ENCODE data around the gene SVOPL.

Gene SVOPL

DNA sequence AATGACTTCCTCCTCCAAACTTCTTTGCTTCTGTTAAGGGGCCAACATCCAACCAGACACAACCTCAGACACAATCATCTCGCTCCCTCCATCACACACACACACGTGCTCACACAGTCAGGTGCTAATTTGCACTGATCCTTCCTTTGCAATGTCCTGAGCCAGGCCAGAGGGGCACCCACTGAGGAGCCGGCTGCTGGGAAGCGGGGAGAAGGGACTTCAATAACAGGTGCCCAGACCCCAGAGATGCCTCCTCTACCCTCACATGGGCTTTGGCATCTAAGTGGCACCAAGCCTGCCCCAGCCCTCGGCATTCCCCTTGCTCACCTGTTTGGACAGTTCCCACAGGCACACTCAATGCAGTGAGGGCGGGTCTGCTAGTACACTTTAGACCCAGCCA is 34.2 kb upstream of the SVOPL start:
- no peak for TF ChIP-seq YY1 (IDR thresholded peaks at IDR 0.05; ENCODE audit: low read depth)

DNA sequence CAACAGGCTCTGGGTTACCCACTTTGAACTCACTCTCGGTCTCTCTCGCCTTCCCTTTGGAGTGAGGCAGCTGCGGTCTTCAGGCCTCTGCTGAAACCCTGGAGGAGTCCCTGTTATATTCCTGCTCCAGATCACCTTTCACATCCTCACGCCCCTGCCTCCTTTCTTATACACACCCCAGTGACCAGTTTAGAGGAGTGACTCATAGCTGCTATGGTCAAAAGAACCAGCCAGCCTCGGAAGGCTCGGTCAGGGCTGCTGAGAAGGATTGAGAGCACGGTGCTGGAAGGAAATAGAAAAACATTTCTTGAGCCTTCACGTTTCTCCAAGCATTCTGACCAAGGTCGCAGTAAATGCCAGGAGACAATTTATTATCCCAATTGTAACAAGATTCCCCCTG is 28.3 kb upstream of the SVOPL start:
- TF ChIP-seq TAF1 (IDR thresholded peaks at IDR 0.05; ENCODE audit: low read depth) (no peak), TEAD4 (IDR thresholded peaks at IDR 0.05) (no peak), NFIC (IDR thresholded peaks at IDR 0.05) (no peak), CEBPB (IDR thresholded peaks at IDR 0.05) (no peak), YY1 (IDR thresholded peaks at IDR 0.05; ENCODE audit: low read depth) (no peak), CREB1 (IDR thresholded peaks at IDR 0.05; ENCODE audit: low read depth) (no peak), ZBTB7A (IDR thresholded peaks at IDR 0.05; ENCODE audit: low read depth) (no peak), EP300 (IDR thresholded peaks at IDR 0.05; ENCODE audit: borderline replicate concordance) (no peak), EGR1 (IDR thresholded peaks at IDR 0.05) (no peak), TCF12 (IDR thresholded peaks at IDR 0.05; ENCODE audit: low read depth) (no peak), RAD21 (IDR thresholded peaks at IDR 0.05; ENCODE audit: low read depth) (no peak), FOXM1 (IDR thresholded peaks at IDR 0.05; ENCODE audit: borderline replicate concordance, low read depth) (no peak)
- TF ChIP-seq, protein P1, sequence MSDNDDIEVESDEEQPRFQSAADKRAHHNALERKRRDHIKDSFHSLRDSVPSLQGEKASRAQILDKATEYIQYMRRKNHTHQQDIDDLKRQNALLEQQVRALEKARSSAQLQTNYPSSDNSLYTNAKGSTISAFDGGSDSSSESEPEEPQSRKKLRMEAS (IDR thresholded peaks at IDR 0.05): no peak
- TF ChIP-seq, protein P2, sequence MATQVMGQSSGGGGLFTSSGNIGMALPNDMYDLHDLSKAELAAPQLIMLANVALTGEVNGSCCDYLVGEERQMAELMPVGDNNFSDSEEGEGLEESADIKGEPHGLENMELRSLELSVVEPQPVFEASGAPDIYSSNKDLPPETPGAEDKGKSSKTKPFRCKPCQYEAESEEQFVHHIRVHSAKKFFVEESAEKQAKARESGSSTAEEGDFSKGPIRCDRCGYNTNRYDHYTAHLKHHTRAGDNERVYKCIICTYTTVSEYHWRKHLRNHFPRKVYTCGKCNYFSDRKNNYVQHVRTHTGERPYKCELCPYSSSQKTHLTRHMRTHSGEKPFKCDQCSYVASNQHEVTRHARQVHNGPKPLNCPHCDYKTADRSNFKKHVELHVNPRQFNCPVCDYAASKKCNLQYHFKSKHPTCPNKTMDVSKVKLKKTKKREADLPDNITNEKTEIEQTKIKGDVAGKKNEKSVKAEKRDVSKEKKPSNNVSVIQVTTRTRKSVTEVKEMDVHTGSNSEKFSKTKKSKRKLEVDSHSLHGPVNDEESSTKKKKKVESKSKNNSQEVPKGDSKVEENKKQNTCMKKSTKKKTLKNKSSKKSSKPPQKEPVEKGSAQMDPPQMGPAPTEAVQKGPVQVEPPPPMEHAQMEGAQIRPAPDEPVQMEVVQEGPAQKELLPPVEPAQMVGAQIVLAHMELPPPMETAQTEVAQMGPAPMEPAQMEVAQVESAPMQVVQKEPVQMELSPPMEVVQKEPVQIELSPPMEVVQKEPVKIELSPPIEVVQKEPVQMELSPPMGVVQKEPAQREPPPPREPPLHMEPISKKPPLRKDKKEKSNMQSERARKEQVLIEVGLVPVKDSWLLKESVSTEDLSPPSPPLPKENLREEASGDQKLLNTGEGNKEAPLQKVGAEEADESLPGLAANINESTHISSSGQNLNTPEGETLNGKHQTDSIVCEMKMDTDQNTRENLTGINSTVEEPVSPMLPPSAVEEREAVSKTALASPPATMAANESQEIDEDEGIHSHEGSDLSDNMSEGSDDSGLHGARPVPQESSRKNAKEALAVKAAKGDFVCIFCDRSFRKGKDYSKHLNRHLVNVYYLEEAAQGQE (IDR thresholded peaks at IDR 0.05; ENCODE audit: low read depth): no peak
- TF ChIP-seq, protein P3, sequence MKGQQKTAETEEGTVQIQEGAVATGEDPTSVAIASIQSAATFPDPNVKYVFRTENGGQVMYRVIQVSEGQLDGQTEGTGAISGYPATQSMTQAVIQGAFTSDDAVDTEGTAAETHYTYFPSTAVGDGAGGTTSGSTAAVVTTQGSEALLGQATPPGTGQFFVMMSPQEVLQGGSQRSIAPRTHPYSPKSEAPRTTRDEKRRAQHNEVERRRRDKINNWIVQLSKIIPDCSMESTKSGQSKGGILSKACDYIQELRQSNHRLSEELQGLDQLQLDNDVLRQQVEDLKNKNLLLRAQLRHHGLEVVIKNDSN (IDR thresholded peaks at IDR 0.05): no peak

DNA sequence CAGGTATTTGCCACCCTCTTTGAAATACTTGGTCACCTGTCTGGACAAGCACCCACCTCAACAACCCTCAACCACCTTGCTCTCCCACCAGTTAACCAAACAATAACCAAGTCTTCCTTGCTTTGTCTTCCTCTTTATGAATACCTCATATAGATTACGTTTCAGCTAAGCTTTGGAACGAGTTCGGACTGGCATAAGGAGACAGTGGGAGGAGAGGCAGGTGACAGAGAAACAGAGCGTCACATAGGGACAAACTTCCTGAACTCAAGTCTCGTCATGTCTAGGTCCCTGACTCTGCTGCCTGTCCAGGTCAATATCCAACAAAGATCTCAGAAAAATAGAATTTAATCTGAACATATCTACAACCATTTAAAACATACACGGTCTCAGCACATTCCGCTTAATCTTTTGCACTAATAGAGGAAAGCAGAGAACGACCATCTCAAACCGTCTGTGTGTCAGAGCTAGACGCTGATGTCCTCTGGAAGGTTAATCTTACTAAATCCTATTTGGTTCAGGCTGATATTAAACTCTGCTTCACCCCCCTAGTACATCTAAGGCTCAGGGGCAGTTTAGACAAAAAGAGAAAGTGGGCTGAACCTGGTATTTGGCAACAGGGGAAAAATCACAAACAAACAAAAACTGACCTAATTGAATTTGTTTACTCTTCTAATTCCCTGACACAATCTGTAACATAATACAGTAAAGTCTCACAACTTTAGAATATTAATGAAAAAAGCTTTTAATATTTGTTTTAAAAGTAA is 26.4 kb upstream of the SVOPL start:
- TF ChIP-seq, protein P2 (IDR thresholded peaks at IDR 0.05; ENCODE audit: low read depth): no peak
- TF ChIP-seq, protein P1 (IDR thresholded peaks at IDR 0.05): no peak

DNA sequence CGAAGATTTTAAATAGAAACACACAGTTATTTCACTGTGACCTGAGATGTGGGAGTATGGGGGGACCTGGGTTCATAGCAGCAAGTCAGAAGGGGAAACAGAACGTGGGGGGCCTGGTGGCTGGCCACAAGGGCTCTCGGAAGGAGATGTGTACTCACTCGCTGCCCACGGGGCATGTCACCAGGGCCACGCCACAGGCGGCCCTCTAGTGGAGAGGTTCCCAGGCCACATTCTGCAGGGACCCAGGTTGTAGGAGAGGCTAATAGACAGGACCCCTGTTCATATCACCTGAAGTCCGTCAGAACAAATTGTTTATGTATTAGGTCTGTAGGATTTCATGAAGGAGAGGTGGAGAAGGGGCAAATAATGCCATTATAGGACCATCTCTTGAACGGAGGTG is 25.1 kb upstream of the SVOPL start:
- TF ChIP-seq, protein P1 (IDR thresholded peaks at IDR 0.05): no peak
- TF ChIP-seq ZBTB7A (IDR thresholded peaks at IDR 0.05; ENCODE audit: low read depth) (no peak), EGR1 (IDR thresholded peaks at IDR 0.05) (no peak), EP300 (IDR thresholded peaks at IDR 0.05; ENCODE audit: borderline replicate concordance) (no peak), CEBPB (IDR thresholded peaks at IDR 0.05) (no peak), RAD21 (IDR thresholded peaks at IDR 0.05; ENCODE audit: low read depth) (no peak), TEAD4 (IDR thresholded peaks at IDR 0.05) (no peak), CREB1 (IDR thresholded peaks at IDR 0.05; ENCODE audit: low read depth) (no peak), TAF1 (IDR thresholded peaks at IDR 0.05; ENCODE audit: low read depth) (no peak), YY1 (IDR thresholded peaks at IDR 0.05; ENCODE audit: low read depth) (no peak), TCF12 (IDR thresholded peaks at IDR 0.05; ENCODE audit: low read depth) (no peak)
- TF ChIP-seq, protein P2 (IDR thresholded peaks at IDR 0.05; ENCODE audit: low read depth): no peak

DNA sequence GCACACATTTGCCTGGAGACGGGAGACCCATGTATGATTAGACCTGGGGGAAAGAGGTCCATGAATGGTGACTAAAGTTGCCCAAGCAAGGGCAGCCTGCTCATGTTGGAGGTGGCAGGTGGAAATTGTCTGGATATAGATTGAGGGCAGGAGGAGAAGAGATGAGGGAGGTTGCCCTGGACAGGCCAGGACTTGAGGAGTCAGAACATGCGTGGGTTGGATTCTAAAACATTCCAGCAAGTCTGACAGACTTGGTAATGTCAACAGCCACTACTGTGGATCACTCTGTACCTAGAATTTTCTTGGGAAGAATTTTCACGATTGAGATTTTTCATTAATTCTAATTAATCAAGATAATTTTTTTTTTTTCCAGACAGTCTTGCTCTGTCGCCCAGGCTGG is 19.1 kb upstream of the SVOPL start:
- TF ChIP-seq NFIC (IDR thresholded peaks at IDR 0.05) (no peak), CREB1 (IDR thresholded peaks at IDR 0.05; ENCODE audit: low read depth) (no peak), TEAD4 (IDR thresholded peaks at IDR 0.05) (no peak), YY1 (IDR thresholded peaks at IDR 0.05; ENCODE audit: low read depth) (no peak), TAF1 (IDR thresholded peaks at IDR 0.05; ENCODE audit: low read depth) (no peak), EP300 (IDR thresholded peaks at IDR 0.05; ENCODE audit: borderline replicate concordance) (no peak), TCF12 (IDR thresholded peaks at IDR 0.05; ENCODE audit: low read depth) (no peak), RAD21 (IDR thresholded peaks at IDR 0.05; ENCODE audit: low read depth) (no peak), EGR1 (IDR thresholded peaks at IDR 0.05) (no peak), ZBTB7A (IDR thresholded peaks at IDR 0.05; ENCODE audit: low read depth) (no peak)
- TF ChIP-seq, protein P3 (IDR thresholded peaks at IDR 0.05): no peak
- TF ChIP-seq, protein P2 (IDR thresholded peaks at IDR 0.05; ENCODE audit: low read depth): no peak
- TF ChIP-seq, protein P1 (IDR thresholded peaks at IDR 0.05): no peak
